KBM-7 (cell line): ENCODE data around the gene PPCDC.

Experiments used
- DNase-seq: peaks from one replicate; pipeline ENCODE4 v3.0.0-alpha.2; 2015
- in situ Hi-C: fragments of 300-500 bp; cut with MboI; formaldehyde crosslinking; loops from 2 replicates; pipeline ENCODE4 v1.14.3; 2020; ENCODE audit warnings: low sequenced_read_pairs, low pct_unique_long_range_greater_than_20kb, mixed read lengths

Gene PPCDC

GRCh38 chr15:75023181-75023871 is at the start of gene PPCDC:
Gene PPCDC, plus strand, starts transcription at chr15:75023590. Its CDS starts 4,729 bp downstream, at chr15:75028319.
- peak; percentile 99 for DNase-seq
- in situ Hi-C loops: loop anchor here (25.0 kb wide), 1 partner anchor 639 kb away; no protein-coding TSS in a partner anchor

GRCh38 chr15:74976159-74976558 is 47.2 kb upstream of the PPCDC start:
- in situ Hi-C loops: no loop called here
- no peak for DNase-seq

- DNase-seq: no peak
- in situ Hi-C loops: no loop called here
Measured at GRCh38 chr15:74977599-74977998, 45.8 kb upstream of the PPCDC start.

GRCh38 chr15:74978077-74978476 is 45.3 kb upstream of the PPCDC start:
- DNase-seq: no peak
- in situ Hi-C loops: no loop called here

GRCh38 chr15:74978503-74978902 is 44.9 kb upstream of the PPCDC start:
- in situ Hi-C loops: no loop called here
- DNase-seq: no peak

- no peak for DNase-seq
- in situ Hi-C loops: no loop called here
Measured at GRCh38 chr15:74982183-74982582, 41.2 kb upstream of the PPCDC start.

GRCh38 chr15:74983725-74984231 is 39.6 kb upstream of the PPCDC start:
- in situ Hi-C loops: no loop called here
- no peak for DNase-seq

GRCh38 chr15:74988007-74988800 is 35.2 kb upstream of the PPCDC start:
- DNase-seq: peak; percentile 83
- in situ Hi-C loops: no loop called here

- in situ Hi-C loops: no loop called here
- no peak for DNase-seq
Measured at GRCh38 chr15:74989527-74989926, 33.9 kb upstream of the PPCDC start.

GRCh38 chr15:74992619-74993018 is 30.8 kb upstream of the PPCDC start:
- DNase-seq: no peak
- in situ Hi-C loops: no loop called here

- in situ Hi-C loops: no loop called here
Measured at GRCh38 chr15:74994236-74994635, 29.2 kb upstream of the PPCDC start.

GRCh38 chr15:74994685-74995084 is 28.7 kb upstream of the PPCDC start:
- DNase-seq: no peak
- in situ Hi-C loops: no loop called here

More at GRCh38 chr15:74994236-74994635, 29.2 kb upstream of the PPCDC start:
- no peak for DNase-seq

GRCh38 chr15:74995182-74995778 is 28.1 kb upstream of the PPCDC start, which contains the start of gene SCAMP5:
Gene SCAMP5, plus strand, starts transcription at chr15:74995563. Its CDS starts 16,277 bp downstream, at chr15:75011840.
- in situ Hi-C loops: no loop called here
- DNase-seq: peak; percentile 97

- no peak for DNase-seq
- in situ Hi-C loops: no loop called here
Measured at GRCh38 chr15:74995779-74996765, 27.3 kb upstream of the PPCDC start.

- in situ Hi-C loops: no loop called here
- DNase-seq: no peak
Measured at GRCh38 chr15:74997141-74997540, 26.2 kb upstream of the PPCDC start.

- in situ Hi-C loops: no loop called here
- no peak for DNase-seq
Measured at GRCh38 chr15:74997543-74997942, 25.8 kb upstream of the PPCDC start.

GRCh38 chr15:75001310-75001709 is 22.1 kb upstream of the PPCDC start:
- DNase-seq: no peak
- in situ Hi-C loops: loop anchor here (25.0 kb wide), 1 partner anchor 661 kb away; no protein-coding TSS in a partner anchor

GRCh38 chr15:75002398-75002797 is 21.0 kb upstream of the PPCDC start:
- in situ Hi-C loops: loop anchor here (25.0 kb wide), 1 partner anchor 660 kb away; no protein-coding TSS in a partner anchor
- no peak for DNase-seq
